GM18868 (cell line): ENCODE data around the gene STON2.
"Not testable (repeated sequence)": the region's sequence is repeated elsewhere in the genome, so short reads cannot be mapped to it uniquely, and the experiment has no call there.

Source experiments
- ATAC-seq: cut with Tn5 transposase; IDR thresholded peaks from one replicate; pipeline ENCODE4 v1.9.1; 2021; ENCODE audit warnings: mild to moderate bottlenecking, moderate library complexity; ENCODE audit not compliant: unreplicated experiment

Gene STON2

GRCh38 chr14:81224222-81224621, 175.9 kb downstream of the STON2 start:
- no peak for ATAC-seq

- ATAC-seq: not testable (repeated sequence)
Observed at GRCh38 chr14:81223788-81224187, 176.3 kb downstream of the STON2 start.

GRCh38 chr14:81222691-81223090, 177.4 kb downstream of the STON2 start:
- no peak for ATAC-seq

- ATAC-seq: no peak
Observed at GRCh38 chr14:81222126-81222525, 178.0 kb downstream of the STON2 start.

- ATAC-seq: no peak
Observed at GRCh38 chr14:81221579-81222102, 178.5 kb downstream of the STON2 start.

- peak; percentile 74 for ATAC-seq
Observed at GRCh38 chr14:81220830-81221578, 179.1 kb downstream of the STON2 start, which contains the start of gene GTF2A1. GTF2A1 (minus strand) TSS chr14:81220959; CDS start chr14:81220518, 441 bp downstream.

- ATAC-seq: no peak
Observed at GRCh38 chr14:81220580-81220829, 179.6 kb downstream of the STON2 start.

GRCh38 chr14:81219759-81220579, 180.2 kb downstream of the STON2 start:
- no peak for ATAC-seq

GRCh38 chr14:81219210-81219758, 180.8 kb downstream of the STON2 start:
- ATAC-seq: peak; percentile 67

GRCh38 chr14:81211844-81212243, 188.3 kb downstream of the STON2 start:
- peak; percentile 79 for ATAC-seq
